CD4-positive, CD25-positive, alpha-beta regulatory T cell (primary cell): Measurements from ENCODE around the gene AP5S1. TPM values are rescaled to one million over a fixed set of nuclear protein-coding genes. Genes with fewer than 3 reads are reported as not detected.

Experiments
- ATAC-seq, 2 donors: fragments of 150-1000 bp; cut with Tn5 transposase; one replicate each; pipeline ENCODE4 v1.10.0; 2021; ENCODE audit warnings: low read depth in 2 of 2, moderate number of reproducible peaks in 2 of 2, moderate library complexity in 1 of 2
- DNase-seq, 3 donors: peaks; one replicate each; pipeline versions ENCODE4 v3.0.0 to v3.0.0-alpha.2; 2012 to 2022; ENCODE audit warnings: mixed read lengths in 1 of 3
- H3K27ac ChIP-seq: one replicate; pipeline ENCODE4 v1.7.0; 2013; ENCODE audit warnings: mild to moderate bottlenecking, low read length; ENCODE audit not compliant: insufficient read depth, poor library complexity, severe bottlenecking
- H3K27me3 ChIP-seq: one replicate; pipeline ENCODE4 v1.7.0; 2013; ENCODE audit warnings: low read length; ENCODE audit not compliant: control insufficient read depth, insufficient read depth
- H3K36me3 ChIP-seq: one replicate; pipeline ENCODE4 v1.7.0; 2013; ENCODE audit warnings: mild to moderate bottlenecking, low read length, moderate library complexity; ENCODE audit not compliant: control insufficient read depth, insufficient read depth
- H3K4me1 ChIP-seq: 2 replicates; pipeline ENCODE4 v1.7.0; 2013; ENCODE audit warnings: mild to moderate bottlenecking, low read length; ENCODE audit not compliant: insufficient read depth, control insufficient read depth, poor library complexity, severe bottlenecking
- H3K4me3 ChIP-seq: one replicate; pipeline ENCODE4 v1.7.0; 2013; ENCODE audit warnings: low read depth, mild to moderate bottlenecking, low read length, moderate library complexity
- H3K9me3 ChIP-seq, 2 experiments: 1 replicate in 1 of 2; 2 replicates in 1 of 2; pipeline ENCODE4 v1.7.0; 2013; ENCODE audit warnings: low read length in 2 of 2, mild to moderate bottlenecking in 1 of 2, moderate library complexity in 1 of 2; ENCODE audit not compliant: control insufficient read depth in 2 of 2
- H3K27ac Mint-ChIP-seq, 3 donors: one replicate each; pipeline ENCODE4 v1.8.0; 2020 to 2022; ENCODE audit warnings: mild to moderate bottlenecking in 3 of 3, mixed read lengths in 3 of 3, moderate library complexity in 2 of 3
- H3K27me3 Mint-ChIP-seq: one replicate; pipeline ENCODE4 v1.8.0; 2022; ENCODE audit warnings: mild to moderate bottlenecking, mixed read lengths
- H3K36me3 Mint-ChIP-seq: one replicate; pipeline ENCODE4 v1.8.0; 2020; ENCODE audit warnings: mixed read lengths
- H3K4me1 Mint-ChIP-seq, 4 donors: one replicate each; pipeline ENCODE4 v1.8.0; 2020 to 2022; ENCODE audit warnings: mixed read lengths in 4 of 4, mild to moderate bottlenecking in 1 of 4
- H3K4me3 Mint-ChIP-seq, 4 donors: one replicate each; pipeline ENCODE4 v1.8.0; 2020 to 2022; ENCODE audit warnings: mild to moderate bottlenecking in 4 of 4, mixed read lengths in 4 of 4, moderate library complexity in 3 of 4
- H3K9me3 Mint-ChIP-seq, 7 donors: one replicate each; pipeline ENCODE4 v1.8.0; 2020 to 2022; ENCODE audit warnings: mixed read lengths in 7 of 7, mild to moderate bottlenecking in 3 of 7, moderate library complexity in 2 of 7
- polyA plus RNA-seq, 4 donors: library from polyadenylated mRNA; unstranded; fragments of 300-500 nt; fragmentation: Illumina TruSeq; gene quantifications; one replicate each; pipeline ENCODE4 v1.2.3, GENCODE V29; 2021
- total RNA-seq: library from RNA; stranded (reverse); gene quantifications from one replicate; pipeline ENCODE4 v1.2.3, GENCODE V29; 2022

The AP5S1 gene
- total and polyA plus RNA-seq, 5 donors from 2014 or later: 10.5 to 22.2 (median 19.5) TPM

DNA sequence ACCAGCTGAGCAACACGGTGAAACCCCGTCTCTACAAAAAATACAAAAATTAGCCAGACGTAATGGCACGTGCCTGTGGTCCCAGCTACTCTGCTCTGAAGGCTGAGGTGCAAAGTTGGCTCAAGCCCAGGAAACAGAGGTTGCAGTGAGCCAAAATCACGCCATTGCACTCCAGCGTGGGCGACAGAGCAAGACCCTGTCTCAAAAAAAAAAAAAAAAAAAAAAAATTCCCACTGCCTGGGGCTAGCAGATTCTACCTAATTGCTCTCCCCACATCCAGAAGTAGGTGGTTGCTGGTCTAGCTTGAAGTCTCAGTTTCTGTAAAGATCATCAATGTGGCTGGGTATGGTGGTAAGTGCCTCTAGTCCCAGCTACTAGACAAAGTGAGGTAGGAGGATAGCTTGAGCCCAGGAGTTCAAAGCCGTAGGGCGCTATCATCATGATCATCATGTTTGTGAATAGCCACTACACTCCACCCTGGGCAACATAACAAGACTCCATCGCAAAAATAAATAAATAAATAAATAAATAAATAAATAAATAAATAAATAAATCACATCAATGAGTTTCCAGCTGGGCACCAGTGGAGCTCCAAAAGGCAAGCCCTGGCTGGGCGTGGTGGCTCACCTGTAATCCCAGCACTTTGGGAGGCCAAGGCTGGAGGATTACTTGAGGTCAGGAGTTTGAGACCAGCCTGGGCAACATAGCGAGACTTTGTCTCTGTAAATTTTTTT, 6.3 kb upstream of the AP5S1 start:
- Histone ChIP-seq H3K27me3 (no peaks in the 10 kb centered on the region), H3K27ac (peak overlapping the region; percentile 95), H3K4me3 (no peak overlapping the region), H3K36me3 (no peaks in the 10 kb centered on the region), H3K9me3 (no peaks in the 10 kb centered on the region), H3K4me1 (peaks cover 84% of the 10 kb centered on the region)
- Mint-ChIP-seq H3K27ac (peak overlapping the region; percentile 92 to 99 (median 94)), H3K4me3 (peak overlapping the region; percentile 38 to 94 (median 90)), H3K36me3 (no peaks in the 10 kb centered on the region), H3K9me3 (peaks cover 0 to 2% (median 0%) of the 10 kb centered on the region in 7 donors), H3K27me3 (no peaks in the 10 kb centered on the region), H3K4me1 (peaks cover 15 to 84% (median 56%) of the 10 kb centered on the region in 4 donors)
- DNase-seq (no peak), ATAC-seq (no peak)

DNA sequence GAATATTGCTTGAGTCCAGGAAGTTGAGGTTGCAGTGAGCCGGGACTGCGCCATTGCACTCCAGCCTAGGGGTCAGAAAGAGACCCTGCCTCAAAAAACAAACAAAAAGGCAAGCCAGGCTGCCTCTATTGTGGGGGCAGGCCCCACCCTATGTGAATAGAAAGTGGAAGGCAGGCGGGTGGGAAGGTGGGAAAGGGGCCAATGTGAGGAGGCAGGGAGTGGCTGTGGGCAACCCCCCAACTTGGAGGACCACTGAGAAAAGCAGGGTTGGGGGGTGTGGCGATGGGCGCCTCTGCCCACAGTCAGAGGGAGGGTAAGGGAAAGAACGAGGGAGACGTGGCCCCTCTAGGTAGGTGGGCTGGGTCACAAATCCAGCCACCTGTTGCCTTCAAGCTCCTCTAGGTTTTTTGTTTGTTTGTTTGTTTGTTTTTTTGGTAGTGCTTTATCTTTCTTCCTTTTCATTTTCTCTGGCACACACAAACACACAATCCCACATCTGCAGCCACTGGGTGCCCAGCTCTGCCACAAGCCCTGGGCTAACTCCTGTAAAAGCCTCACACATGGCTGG, 5.3 kb upstream of the AP5S1 start:
- Histone ChIP-seq H3K27ac (peak overlapping the region; percentile 95), H3K27me3 (no peaks in the 10 kb centered on the region), H3K4me3 (no peak overlapping the region), H3K36me3 (no peaks in the 10 kb centered on the region), H3K4me1 (peaks cover 89% of the 10 kb centered on the region), H3K9me3 (no peaks in the 10 kb centered on the region)
- DNase-seq: no peak
- peaks cover 0 to 2% (median 0%) of the 10 kb centered on the region in 7 donors for H3K9me3 Mint-ChIP-seq
- H3K27ac Mint-ChIP-seq: peak overlapping the region; percentile 84 to 99 (median 90)
- H3K27me3 Mint-ChIP-seq: no peaks in the 10 kb centered on the region
- H3K36me3 Mint-ChIP-seq: no peaks in the 10 kb centered on the region
- H3K4me3 Mint-ChIP-seq: peak overlapping the region in 3 of 4 donors; percentile 79 to 89 (median 85)
- no peak for ATAC-seq
- peaks cover 15 to 89% (median 60%) of the 10 kb centered on the region in 4 donors for H3K4me1 Mint-ChIP-seq

DNA sequence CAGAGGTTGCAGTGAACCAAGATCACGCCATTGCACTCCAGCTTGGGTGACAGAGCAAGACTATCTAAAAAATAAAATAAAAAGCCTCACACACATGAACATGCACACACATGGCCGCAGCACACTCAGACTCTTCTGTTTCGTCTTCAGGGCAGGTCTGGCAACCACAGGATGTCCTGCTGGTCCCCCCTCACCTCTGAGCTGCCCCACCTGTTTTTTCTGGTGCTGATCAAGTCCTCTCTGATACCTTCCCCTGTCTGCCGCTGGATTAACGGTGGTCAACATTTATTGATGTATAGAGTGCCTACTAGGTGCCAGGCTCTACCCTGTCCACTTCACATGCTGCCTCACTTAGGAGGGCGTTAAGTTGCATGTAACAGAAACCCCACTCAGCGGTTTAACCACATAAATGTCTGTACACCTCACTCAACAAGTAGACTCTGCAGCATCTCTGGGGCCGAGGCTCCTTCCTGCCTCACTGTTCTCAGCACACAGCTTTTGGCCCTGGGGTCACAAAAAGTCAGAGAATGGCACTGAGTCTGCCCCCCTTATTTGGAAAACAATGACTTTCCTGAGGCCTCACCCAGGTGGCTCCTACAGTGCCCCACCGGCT, 4.5 kb upstream of the AP5S1 start:
- peaks cover 0 to 2% (median 0%) of the 10 kb centered on the region in 7 donors for H3K9me3 Mint-ChIP-seq
- peak overlapping the region; percentile 84 to 99 (median 90) for H3K27ac Mint-ChIP-seq
- Histone ChIP-seq H3K9me3 (no peaks in the 10 kb centered on the region), H3K4me3 (peak overlapping the region; percentile 51), H3K27me3 (no peaks in the 10 kb centered on the region), H3K27ac (peak overlapping the region; percentile 95), H3K36me3 (no peaks in the 10 kb centered on the region), H3K4me1 (peaks cover 84% of the 10 kb centered on the region)
- H3K36me3 Mint-ChIP-seq: no peaks in the 10 kb centered on the region
- peak overlapping the region; percentile 7 to 89 (median 84) for H3K4me3 Mint-ChIP-seq
- peak in 2 of 3 donors; percentile 50 to 87 for DNase-seq
- peaks cover 17 to 85% (median 58%) of the 10 kb centered on the region in 4 donors for H3K4me1 Mint-ChIP-seq
- ATAC-seq: peak in 1 of 2 donors; percentile 10
- H3K27me3 Mint-ChIP-seq: no peaks in the 10 kb centered on the region

DNA sequence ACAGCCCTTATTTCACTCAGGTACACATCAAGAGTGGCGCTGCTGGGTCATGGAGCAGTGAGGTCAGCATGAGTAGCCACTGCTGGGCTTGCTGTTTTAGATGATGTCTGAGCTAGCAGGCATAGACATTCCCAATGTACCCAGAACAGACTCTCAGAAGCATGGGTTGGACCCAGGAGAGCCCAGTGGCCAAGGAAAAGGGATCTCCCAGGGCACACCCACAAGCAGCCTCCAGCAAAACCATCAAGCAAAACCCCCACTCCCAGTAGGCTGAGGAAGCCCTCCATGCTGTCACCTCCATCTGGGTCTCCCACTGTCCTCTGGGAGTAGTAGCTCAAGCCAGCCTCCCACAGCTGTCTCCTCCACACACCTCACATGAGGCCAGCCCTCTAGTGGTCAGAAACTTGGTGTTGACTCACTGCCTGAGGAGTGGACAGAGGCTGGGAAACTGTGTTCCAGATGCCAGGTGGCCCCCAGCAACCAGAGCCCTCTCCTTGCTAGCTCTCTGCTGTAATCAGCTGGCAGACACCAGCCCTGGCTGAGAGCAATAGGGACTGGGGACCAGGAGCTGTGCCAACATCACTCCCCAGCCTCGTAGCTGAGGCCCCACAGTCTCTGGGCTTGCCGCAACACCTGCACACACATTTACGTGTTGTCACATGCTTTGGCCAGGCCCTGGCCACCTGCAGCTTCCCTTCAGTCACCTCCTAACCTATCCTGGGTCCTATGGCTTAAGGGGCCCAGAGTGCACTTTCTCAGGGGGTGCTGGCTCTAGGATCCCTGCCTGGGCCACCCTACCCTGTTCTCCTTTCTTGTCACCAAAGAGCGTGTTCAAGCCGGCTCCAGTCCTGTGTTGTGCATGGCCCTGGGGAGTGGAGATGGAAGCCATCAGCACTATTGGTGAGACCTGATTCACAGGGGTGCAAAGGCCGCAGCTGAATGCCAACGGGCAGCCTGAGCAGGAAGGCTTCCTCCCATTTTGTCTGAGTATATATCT, 1.9 kb upstream of the AP5S1 start:
- Mint-ChIP-seq H3K36me3 (peaks cover 4% of the 10 kb centered on the region), H3K27ac (peak overlapping the region; percentile 59 to 98 (median 96)), H3K27me3 (no peaks in the 10 kb centered on the region), H3K4me3 (peak overlapping the region; percentile 59 to 96 (median 76)), H3K9me3 (no peaks in the 10 kb centered on the region), H3K4me1 (peaks cover 18 to 77% (median 47%) of the 10 kb centered on the region in 4 donors)
- ATAC-seq: no peak
- H3K27me3 ChIP-seq: no peaks in the 10 kb centered on the region
- H3K4me3 ChIP-seq: no peak overlapping the region
- H3K4me1 ChIP-seq: peaks cover 67% of the 10 kb centered on the region
- H3K27ac ChIP-seq: peak overlapping the region; percentile 23
- peak in 1 of 3 donors; percentile 44 for DNase-seq
- H3K9me3 ChIP-seq: no peaks in the 10 kb centered on the region
- H3K36me3 ChIP-seq: peaks cover 6% of the 10 kb centered on the region

DNA sequence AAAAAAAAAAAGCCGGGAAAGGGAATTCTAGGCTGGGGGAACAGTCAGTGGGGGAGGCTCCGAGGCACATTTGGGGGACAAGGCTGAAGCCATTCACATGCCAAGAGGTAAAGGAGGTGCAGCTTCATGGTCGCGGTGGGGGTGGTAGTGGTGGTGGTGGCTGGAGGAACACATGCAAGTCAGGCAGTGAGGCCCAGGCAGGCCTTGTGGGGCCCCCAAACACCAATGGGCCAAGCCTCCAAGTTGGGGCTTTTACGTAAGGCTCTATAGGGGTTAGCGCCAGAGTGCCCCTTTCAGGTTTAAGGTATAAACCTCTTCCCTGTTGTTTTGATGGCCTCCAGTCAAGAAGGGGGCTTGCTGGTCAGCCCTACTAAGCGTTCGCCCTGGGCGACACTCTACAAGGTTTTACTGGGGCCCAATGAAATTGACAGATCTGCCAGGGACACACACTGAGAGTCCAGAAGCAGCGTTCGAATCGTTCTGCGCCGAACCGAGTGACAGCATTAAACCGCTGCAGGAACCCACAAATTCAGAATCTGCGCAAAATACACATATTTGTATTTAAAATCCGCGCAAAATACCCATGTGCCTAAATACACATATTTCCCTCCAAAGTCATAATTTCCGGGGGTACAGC, 818 bp upstream of the AP5S1 start:
- Histone ChIP-seq H3K27ac (peak overlapping the region; percentile 99), H3K9me3 (no peaks in the 10 kb centered on the region), H3K36me3 (peaks cover 16% of the 10 kb centered on the region), H3K4me3 (peak overlapping the region; percentile 70), H3K27me3 (no peaks in the 10 kb centered on the region), H3K4me1 (peaks cover 60% of the 10 kb centered on the region)
- H3K4me1 Mint-ChIP-seq: peaks cover 16 to 71% (median 42%) of the 10 kb centered on the region in 4 donors
- no peaks in the 10 kb centered on the region for H3K27me3 Mint-ChIP-seq
- H3K4me3 Mint-ChIP-seq: peak overlapping the region; percentile 74 to 96 (median 85)
- H3K36me3 Mint-ChIP-seq: peaks cover 4% of the 10 kb centered on the region
- no peaks in the 10 kb centered on the region for H3K9me3 Mint-ChIP-seq
- H3K27ac Mint-ChIP-seq: peak overlapping the region; percentile 89 to 98 (median 96)
- DNase-seq: peak in 1 of 3 donors; percentile 33
- no peak for ATAC-seq

DNA sequence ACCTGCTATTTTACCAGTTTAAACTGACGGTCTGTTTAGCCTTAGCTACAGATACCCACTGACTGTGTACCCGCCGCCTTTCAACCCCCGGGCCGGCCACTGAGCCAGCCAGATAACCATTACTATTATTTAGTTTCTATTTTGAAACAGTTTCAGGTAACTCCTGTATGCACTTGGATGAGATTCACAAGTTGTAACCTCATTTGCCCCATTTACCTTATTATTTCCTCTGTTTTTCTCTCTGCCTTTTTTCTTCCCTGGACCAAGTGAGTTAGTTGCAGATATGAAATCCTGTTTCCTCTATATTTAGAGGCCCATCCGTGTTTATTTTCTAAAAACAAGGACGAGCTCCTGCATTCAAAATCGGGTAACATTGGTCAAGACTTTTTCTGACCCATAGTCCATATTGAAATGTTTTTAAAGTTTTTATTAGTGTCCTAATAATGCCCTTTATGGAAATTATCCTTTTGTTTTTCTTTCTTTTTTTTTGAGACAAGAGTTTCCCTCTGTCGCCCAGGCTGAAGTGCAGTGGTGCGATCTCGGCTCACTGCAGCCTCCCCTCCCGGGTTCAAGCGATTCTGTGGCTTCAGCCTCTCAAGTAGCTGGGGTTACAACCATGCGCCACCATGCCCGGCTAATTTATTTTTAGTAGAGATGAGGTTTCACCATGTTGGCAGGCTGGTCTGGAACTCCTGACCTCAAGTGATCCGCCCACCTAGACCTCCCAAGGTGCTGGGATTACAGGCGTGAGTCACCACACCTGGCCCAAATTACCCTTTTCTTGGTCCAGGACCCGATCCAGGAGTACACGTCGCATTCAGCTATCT, 767 bp downstream of the AP5S1 start:
- Histone ChIP-seq H3K27ac (peak overlapping the region; percentile 99), H3K9me3 (no peaks in the 10 kb centered on the region), H3K27me3 (no peaks in the 10 kb centered on the region), H3K4me1 (peaks cover 45% of the 10 kb centered on the region), H3K4me3 (peak overlapping the region; percentile 83), H3K36me3 (peaks cover 25% of the 10 kb centered on the region)
- no peak for DNase-seq
- ATAC-seq: peak in 1 of 2 donors; percentile 16
- H3K36me3 Mint-ChIP-seq: peaks cover 4% of the 10 kb centered on the region
- H3K27ac Mint-ChIP-seq: peak overlapping the region; percentile 97 to 98 (median 98)
- H3K9me3 Mint-ChIP-seq: no peaks in the 10 kb centered on the region
- H3K27me3 Mint-ChIP-seq: no peaks in the 10 kb centered on the region
- peaks cover 11 to 57% (median 34%) of the 10 kb centered on the region in 4 donors for H3K4me1 Mint-ChIP-seq
- peak overlapping the region; percentile 91 to 99 (median 95) for H3K4me3 Mint-ChIP-seq
